GM21825 (cell line): ENCODE data around the gene B3GNT9.
"Not testable (repeated sequence)": the region's sequence is repeated elsewhere in the genome, so short reads cannot be mapped to it uniquely, and the experiment has no call there.

Experiments
- ATAC-seq: cut with Tn5 transposase; IDR thresholded peaks from one replicate; pipeline ENCODE4 v1.9.1; 2021; ENCODE audit warnings: mild to moderate bottlenecking, moderate library complexity; ENCODE audit not compliant: unreplicated experiment

B3GNT9 gene

DNA sequence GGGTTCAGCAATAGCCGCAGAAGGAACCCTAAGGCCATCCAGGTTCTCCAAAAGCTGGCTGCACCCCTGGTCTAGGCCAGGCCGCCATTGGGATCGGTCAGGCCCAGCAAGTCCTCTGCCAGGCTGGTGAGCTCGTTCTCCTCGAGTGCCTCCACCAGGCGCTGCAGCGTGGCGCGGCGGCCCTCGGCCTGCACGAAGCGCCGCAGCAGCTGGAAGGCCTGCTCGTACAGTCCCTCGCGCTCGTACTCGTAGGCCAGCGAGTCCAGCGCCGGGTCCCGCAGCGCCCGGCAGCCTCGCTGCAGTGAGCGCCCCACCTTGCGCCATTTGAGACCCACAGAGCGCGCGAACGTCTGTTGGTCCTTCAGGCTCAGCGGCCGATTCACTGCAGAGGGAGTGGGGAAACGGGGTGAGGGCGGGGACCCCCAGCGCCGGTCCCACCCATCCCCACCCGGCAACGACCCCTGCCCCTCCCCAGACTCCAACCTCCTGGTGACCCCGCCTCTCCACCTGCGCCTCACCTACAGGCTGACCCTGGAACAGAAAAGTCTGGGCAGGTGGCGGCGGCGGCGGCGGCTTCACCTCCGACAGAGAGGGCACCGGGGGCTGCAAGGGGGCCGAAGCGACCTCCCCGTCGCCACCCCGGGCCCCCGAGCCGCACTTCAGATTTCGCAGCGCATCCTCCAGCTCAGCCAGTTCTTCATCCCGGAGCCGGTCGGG, 3.9 kb upstream of the B3GNT9 start:
- ATAC-seq, result no peak

DNA sequence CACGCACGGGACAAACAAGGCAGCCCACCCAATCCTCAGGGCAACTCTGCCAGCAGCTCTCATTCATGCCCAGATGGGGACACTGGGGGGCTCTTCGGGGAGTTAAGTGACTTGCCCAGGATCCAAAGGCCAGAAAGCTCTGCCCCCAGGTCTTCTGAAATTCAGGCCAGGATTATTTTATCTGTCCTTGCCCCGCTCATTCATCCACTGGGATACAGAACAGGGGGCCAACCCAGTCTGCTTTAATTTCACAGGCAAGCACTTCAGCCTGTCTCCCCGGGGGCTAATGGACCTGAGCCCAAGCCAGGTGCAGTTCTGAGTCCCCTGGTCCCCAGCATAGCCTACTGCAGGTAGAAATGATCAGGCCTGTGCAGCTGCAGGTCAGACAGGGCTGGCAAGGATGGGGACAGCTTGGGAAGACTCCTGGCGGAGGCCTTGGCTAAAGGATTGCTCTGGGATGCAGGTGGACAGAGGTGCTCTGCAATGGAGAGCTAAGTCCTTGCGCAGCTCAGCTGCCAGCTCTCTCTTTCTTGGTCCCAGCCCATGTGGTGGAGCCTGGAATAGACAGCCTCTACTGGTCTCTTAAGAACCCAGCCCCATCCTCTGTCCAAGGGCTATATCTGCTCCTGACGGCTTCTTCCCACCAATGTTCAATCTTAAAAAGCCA, 766 bp upstream of the B3GNT9 start:
- no peak for ATAC-seq

- ATAC-seq, result peak; percentile 29
These were observed 558 bp downstream of the B3GNT9 start for GRCh38 chr16:67150047-67150832.

GRCh38 chr16:67149276-67150046, 1.3 kb downstream of the B3GNT9 start:
- ATAC-seq, result no peak

- no peak for ATAC-seq
These were observed 2.0 kb downstream of the B3GNT9 start for GRCh38 chr16:67148656-67149275.

GRCh38 chr16:67148221-67148620, 2.6 kb downstream of the B3GNT9 start:
- no peak for ATAC-seq

DNA sequence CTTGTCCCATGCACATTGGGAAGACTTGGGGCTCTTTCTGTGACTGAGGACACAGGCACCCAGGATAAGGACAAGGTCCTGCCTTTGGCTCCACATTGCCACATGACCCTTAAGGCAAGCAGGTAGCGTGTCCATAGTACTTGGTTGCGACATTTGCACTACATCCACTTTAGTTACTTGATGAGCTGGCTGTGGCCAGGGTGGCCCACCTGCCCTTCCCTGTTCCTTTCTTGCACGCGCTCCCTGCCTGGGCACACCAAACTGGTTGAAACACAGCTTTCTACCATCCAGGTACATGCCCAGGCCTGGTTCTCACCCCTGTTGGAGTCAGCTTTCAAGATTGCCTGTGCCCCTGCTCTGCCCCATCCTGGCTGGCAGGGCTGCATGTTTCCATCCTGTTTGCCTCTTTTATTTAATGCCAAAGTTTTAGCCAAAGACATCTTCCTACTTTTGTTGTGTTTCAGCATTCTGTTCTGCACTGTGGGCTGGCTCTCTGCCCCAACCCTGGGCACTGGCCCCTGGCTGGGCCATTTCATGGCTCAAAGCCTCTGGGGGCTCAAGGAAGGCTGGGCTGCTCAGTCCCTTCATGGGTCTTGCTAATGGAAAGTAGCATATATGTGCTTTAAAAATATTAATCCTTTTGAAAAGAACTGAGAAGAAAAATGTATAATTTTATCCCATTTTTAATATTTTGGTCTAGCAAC, 3.2 kb downstream of the B3GNT9 start:
- ATAC-seq, result no peak

DNA sequence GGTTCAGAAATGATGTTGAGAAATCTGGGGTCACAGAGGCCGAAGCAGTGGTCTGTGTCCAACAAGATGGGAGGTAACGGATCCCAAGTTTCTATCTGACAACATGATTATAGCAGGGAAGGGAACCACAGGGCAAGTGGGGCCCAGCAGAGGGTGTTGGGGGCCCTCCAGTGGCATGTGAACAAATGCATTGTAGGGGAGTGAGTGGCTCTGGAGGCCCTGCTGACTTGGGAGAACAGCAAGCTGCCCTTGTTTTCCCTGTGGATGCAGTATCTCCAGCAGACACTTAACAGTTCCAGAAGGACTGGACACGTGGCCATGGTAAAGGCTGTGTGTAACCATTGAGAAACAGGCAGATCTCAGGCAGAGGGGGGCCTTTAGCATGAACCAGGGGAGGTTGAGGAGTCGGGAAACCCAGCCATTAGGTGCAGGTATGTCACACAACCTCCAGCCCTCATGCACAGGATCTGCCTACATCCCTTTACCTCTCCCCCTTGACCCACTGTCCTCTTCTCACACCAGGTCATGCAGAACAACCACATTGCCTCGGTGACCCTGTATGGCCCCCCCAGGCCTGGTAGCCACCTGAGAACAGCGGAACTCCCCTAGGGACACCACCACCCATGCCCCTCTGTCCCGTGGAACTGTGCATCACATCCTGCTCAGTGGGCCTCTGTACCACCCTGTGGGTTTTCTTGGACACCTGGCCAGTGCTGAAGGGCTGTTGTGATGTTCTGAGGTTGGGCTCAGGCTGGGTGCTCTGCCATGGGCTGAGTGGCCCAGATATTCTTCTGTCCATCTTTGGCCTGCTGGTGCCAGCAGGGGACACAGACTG, 4.1 kb downstream of the B3GNT9 start:
- no peak for ATAC-seq

DNA sequence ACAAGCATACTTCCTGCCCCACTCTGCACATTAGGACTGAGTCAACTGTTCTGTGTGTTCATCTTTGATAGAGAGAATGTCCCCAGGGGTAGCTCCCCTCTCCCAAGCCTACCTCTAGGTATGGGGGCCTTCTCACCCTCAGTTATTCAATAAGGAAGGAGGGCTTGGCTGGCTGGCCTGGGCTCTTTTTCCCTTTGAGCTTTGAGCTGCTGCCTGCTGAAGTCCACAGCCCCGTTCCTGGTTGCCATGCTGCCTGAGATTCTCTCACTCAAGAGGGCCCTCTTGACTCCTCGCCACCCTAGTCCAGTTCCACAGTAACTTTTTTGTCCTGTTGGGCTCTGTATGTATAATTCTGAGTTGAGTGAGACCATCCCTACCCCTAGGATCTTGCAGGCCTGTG, 5.1 kb downstream of the B3GNT9 start:
- no peak for ATAC-seq

DNA sequence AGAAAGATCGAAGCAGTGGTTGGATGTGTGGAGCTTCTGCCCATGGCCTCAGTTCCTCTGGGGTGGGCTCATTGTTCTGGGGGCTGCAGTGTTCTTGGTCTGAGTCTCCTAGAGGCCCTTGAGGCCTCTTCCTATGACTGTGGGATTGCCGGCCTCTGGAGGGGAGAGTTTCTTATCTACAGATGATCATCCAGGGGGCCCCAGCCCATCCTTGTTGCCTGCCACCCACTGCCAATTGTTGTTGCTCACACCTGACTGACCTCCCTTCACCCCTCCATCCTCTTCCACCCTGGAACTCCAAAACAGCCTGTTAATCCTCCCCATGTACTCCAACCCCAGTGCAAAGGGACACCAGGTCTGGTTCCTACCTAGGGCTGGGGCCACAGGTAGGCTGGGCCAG, 5.9 kb downstream of the B3GNT9 start:
- no peak for ATAC-seq

- ATAC-seq, result no peak
These were observed 8.5 kb downstream of the B3GNT9 start for GRCh38 chr16:67142342-67142741.

DNA sequence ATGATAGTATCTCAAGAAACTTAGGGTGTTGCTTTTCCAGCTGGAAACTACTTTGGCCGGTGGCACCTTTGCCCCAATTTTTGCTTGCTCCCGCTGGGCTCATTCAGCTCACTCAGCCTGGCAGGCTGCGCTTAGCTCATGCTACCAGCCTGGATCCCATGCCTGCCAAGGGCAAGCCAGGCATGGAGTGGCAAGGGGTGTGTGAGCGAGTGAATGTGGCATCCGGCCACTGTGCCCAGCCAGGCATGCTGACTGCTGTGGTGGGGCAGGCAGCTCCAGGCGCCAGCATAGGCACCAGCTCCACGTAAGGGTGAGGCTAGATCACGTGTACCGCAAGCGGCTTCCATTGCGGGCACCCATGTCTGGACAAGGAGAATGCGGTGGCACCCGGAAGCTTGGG, 9.4 kb downstream of the B3GNT9 start:
- no peak for ATAC-seq

DNA sequence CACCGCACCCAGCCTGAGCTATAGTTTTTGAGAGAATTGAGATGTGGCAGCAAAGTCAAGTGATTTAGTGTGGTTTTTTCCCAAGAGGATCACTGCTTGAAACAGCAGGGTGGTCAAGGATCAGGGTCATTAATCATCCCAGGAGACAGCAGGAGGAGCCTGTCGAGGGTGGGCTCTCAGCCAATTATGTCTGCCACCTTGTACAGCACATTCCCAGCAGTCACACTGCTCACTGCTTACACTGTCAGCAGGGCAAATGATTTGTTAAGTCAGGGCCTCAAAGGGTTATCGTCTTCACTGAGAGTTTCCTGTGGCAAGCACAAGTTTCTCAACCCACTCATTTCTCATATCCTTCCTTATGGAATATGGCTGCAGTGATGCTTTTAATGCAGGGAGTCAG, 13.2 kb downstream of the B3GNT9 start:
- ATAC-seq, result no peak

- no peak for ATAC-seq
These were observed 21.4 kb downstream of the B3GNT9 start for GRCh38 chr16:67129422-67129821.

- no peak for ATAC-seq
These were observed 21.9 kb downstream of the B3GNT9 start for GRCh38 chr16:67128887-67129286.

GRCh38 chr16:67128417-67128816, 22.4 kb downstream of the B3GNT9 start:
- no peak for ATAC-seq

DNA sequence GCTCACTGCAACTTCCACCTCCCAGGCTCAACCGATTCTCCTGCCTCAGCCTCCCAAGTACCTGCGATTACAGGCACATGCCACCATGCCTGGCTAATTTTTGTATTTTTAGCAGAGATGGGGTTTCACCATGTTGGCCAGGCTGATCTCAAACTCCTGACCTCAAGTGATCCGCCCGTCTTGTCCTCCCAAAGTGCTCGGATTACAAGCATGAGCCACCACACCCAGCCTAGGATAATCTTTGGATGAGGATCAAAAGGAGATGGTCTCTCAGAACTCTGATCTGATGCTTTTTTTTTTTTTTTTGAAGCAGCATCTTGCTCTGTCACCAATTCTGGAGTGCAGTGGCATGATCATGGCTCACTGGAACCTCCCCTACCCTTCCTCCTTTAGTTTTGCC, 28.0 kb downstream of the B3GNT9 start:
- not testable (repeated sequence) for ATAC-seq

- no peak for ATAC-seq
These were observed 30.8 kb downstream of the B3GNT9 start for GRCh38 chr16:67120025-67120424.

- ATAC-seq, result no peak
These were observed 33.1 kb downstream of the B3GNT9 start for GRCh38 chr16:67117716-67118115.
